A673 (cell line): Measurements from ENCODE around the gene C21orf91. TPM values are rescaled to one million over a fixed set of nuclear protein-coding genes. Genes with fewer than 3 reads are reported as not detected.

Experiments
- BruUV-seq: library from RNA; stranded (reverse); fragments of 400-500 nt; replicated peaks from 2 replicates; lab custom pipeline; 2021; lab: Mats Ljungman, UMichigan
- CTCF ChIA-PET: fragments of 300-600 bp; sonication (Branson Sonifier 250); formaldehyde crosslinking; loops from one replicate; lab custom pipeline; 2022; ENCODE audit warnings: antibody characterized with exemption; lab: Charles Lee
- POLR2A ChIA-PET: fragments of 300-600 bp; sonication (Branson Sonifier 250); formaldehyde crosslinking; loops from one replicate; lab custom pipeline; 2022; ENCODE audit warnings: antibody characterized with exemption; ENCODE audit not compliant: low non-redundant PET; lab: Charles Lee
- DNase-seq: peaks from one replicate; pipeline ENCODE4 v3.0.0-alpha.2; 2015; ENCODE audit warnings: low spot score
- H3K27ac ChIP-seq: fragments of 200-600 bp; sonication (generic); 2 replicates; pipeline ENCODE4 v1.5.1; 2016; ENCODE audit warnings: mixed run types, low read depth, mild to moderate bottlenecking, mixed read lengths, antibody characterized with exemption, low read length; ENCODE audit not compliant: poor library complexity, severe bottlenecking
- H3K27me3 ChIP-seq: fragments of 200-600 bp; sonication (generic); replicated peaks from 2 replicates; pipeline ENCODE4 v1.6.1; 2017; ENCODE audit warnings: mixed run types, low read depth, mild to moderate bottlenecking, mixed read lengths, antibody characterized with exemption, low read length; ENCODE audit not compliant: insufficient read depth, poor library complexity
- H3K36me3 ChIP-seq: fragments of 200-600 bp; sonication (generic); 2 replicates; pipeline ENCODE4 v1.6.1; 2016; ENCODE audit warnings: mixed run types, mild to moderate bottlenecking, mixed read lengths, antibody characterized with exemption, low read length; ENCODE audit not compliant: insufficient read depth, poor library complexity, severe bottlenecking
- H3K4me1 ChIP-seq: fragments of 200-600 bp; sonication (generic); 2 replicates; pipeline ENCODE4 v1.6.1; 2017; ENCODE audit warnings: mixed run types, mild to moderate bottlenecking, mixed read lengths, antibody characterized with exemption, low read length; ENCODE audit not compliant: insufficient read depth, poor library complexity, severe bottlenecking
- H3K4me3 ChIP-seq: fragments of 200-600 bp; sonication (generic); 2 replicates; pipeline ENCODE4 v1.5.1; 2016; ENCODE audit warnings: low read depth, mixed run types, mild to moderate bottlenecking, mixed read lengths, low read length; ENCODE audit not compliant: poor library complexity, severe bottlenecking
- H3K9me3 ChIP-seq: fragments of 200-600 bp; sonication (generic); 2 replicates; pipeline ENCODE4 v1.6.1; 2016; ENCODE audit warnings: mixed run types, low read depth, mild to moderate bottlenecking, mixed read lengths, antibody characterized with exemption, low read length; ENCODE audit not compliant: poor library complexity, severe bottlenecking
- CTCF ChIP-seq: fragments of 300-800, 200-600 bp; sonication (generic); conservative IDR thresholded peaks from 2 replicates; pipeline ENCODE4 v1.5.1; 2017; ENCODE audit warnings: low read depth, mild to moderate bottlenecking, antibody characterized with exemption, low read length, moderate library complexity, mixed read lengths
- EZH2 ChIP-seq: fragments of 200-600 bp; sonication (generic); IDR thresholded peaks from 2 replicates; pipeline ENCODE4 v1.6.1; 2017; ENCODE audit warnings: borderline replicate concordance, low read depth, mild to moderate bottlenecking, mixed read lengths, antibody characterized with exemption, low read length; ENCODE audit not compliant: poor library complexity, severe bottlenecking
- intact Hi-C: fragments of 100-400 bp; cut with micrococcal nuclease; formaldehyde crosslinking; loops from one replicate; pipeline ENCODE4 v1.10.0; 2022; ENCODE audit not compliant: unreplicated experiment
- total RNA-seq: library from RNA; stranded (reverse); gene quantifications from 2 replicates; pipeline ENCODE4 v1.2.3, GENCODE V29; 2021

The C21orf91 gene
- total RNA-seq, 1 experiment from 2014 or later, result 23.5 TPM

- Histone ChIP-seq H3K4me3 (no peak overlapping the region), H3K36me3 (peaks cover 5% of the 10 kb centered on the region), H3K4me1 (no peaks in the 10 kb centered on the region), H3K9me3 (no peaks in the 10 kb centered on the region), H3K27me3 (no peaks in the 10 kb centered on the region), H3K27ac (no peak overlapping the region)
- TF ChIP-seq EZH2 (no peak), CTCF (no peak)
- BruUV-seq, result no TSS peak
- intact Hi-C loops, result no loop called here
- DNase-seq, result no peak
- CTCF ChIA-PET, result no interaction called here
- POLR2A ChIA-PET, result no interaction called here
Measured at GRCh38 chr21:17786071-17786850, 32.9 kb downstream of the C21orf91 start.

DNA sequence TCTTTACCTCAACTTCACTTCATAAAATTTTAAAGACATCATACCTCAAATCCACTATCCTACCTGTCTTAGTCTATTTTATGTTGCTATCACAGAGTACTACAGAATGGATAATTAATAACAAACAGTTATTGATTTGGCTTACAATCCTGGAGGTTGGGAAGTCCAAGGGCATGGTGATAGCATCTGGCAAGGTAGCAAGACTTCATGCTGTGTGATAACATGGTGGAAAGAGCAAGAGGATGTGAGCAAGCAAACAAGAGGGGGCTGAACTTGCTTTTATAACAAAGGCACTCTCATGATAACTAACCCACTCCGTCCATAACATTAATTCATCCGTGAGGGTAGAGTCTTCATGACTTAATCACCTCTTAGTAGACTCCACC is 33.8 kb downstream of the C21orf91 start:
- CTCF ChIA-PET, result no interaction called here
- no peak overlapping the region for H3K27ac ChIP-seq
- DNase-seq, result no peak
- intact Hi-C loops, result no loop called here
- no peak overlapping the region for H3K4me3 ChIP-seq
- TF ChIP-seq CTCF, result no peak
- no peak for TF ChIP-seq EZH2
- no TSS peak for BruUV-seq
- POLR2A ChIA-PET, result no interaction called here
- H3K4me1 ChIP-seq, result no peaks in the 10 kb centered on the region
- H3K9me3 ChIP-seq, result no peaks in the 10 kb centered on the region
- H3K36me3 ChIP-seq, result peaks cover 5% of the 10 kb centered on the region
- no peaks in the 10 kb centered on the region for H3K27me3 ChIP-seq

GRCh38 chr21:17784604-17785402 is 34.4 kb downstream of the C21orf91 start:
- DNase-seq, result no peak

More at GRCh38 chr21:17784604-17785402, 34.4 kb downstream of the C21orf91 start:
- intact Hi-C loops, result no loop called here
- Histone ChIP-seq H3K27ac (no peak overlapping the region), H3K9me3 (no peaks in the 10 kb centered on the region), H3K27me3 (no peaks in the 10 kb centered on the region), H3K36me3 (peaks cover 5% of the 10 kb centered on the region), H3K4me1 (no peaks in the 10 kb centered on the region), H3K4me3 (no peak overlapping the region)
- TF ChIP-seq EZH2 (no peak), CTCF (no peak)
- ChIA-PET POLR2A (no interaction called here), CTCF (no interaction called here)
- BruUV-seq, result no TSS peak
